ENCODE data around the gene RORC. TPM values are rescaled to one million over a fixed set of nuclear protein-coding genes. Genes with fewer than 3 reads are reported as not detected.

Gene RORC
- polyA plus RNA-seq, 1 of the 3 experiments (the other 2 are of a cell fraction): not detected

DNA sequence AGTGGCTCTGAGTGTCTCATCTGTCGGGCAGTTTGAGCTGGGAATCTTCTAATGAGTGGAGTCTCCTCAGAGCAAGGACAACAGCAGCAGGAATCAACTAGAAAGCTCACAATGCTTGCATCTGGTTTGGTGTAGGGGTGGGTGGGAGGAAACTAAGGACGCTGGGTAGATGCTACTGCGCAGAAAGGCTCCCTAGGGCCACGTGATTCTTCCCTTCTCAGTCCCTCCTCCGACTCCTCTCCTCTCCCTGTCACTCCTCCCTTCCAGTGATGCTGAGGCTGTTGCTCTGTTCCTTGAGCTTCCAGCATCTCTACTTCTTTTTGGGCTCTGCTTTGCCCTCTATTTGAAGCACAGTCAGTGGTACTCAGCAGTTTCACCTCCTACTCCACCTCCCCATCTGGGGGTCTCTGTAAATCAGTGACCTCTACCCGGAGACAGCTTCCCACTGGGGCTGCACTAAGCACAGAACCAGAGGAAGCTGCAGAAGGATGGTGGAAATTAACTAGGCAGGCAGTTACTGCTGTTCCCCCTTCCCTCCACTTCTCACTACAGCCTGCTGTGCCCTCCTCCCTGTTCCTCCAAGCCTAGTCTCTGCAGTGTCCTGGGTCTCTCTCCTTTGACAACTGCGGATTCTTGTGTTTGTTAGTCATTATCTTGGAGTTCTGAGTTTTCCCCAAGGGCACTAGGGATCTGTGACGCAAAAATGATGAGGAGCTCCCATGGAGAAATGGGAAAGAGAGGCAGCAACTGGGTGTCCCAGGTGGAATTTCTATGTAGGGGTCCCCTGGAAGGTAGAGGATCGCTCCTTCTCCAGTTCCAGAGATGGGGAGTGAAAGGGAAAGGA, 32.2 kb downstream of the RORC start (continued):
- TF ChIP-seq, protein P1, sequence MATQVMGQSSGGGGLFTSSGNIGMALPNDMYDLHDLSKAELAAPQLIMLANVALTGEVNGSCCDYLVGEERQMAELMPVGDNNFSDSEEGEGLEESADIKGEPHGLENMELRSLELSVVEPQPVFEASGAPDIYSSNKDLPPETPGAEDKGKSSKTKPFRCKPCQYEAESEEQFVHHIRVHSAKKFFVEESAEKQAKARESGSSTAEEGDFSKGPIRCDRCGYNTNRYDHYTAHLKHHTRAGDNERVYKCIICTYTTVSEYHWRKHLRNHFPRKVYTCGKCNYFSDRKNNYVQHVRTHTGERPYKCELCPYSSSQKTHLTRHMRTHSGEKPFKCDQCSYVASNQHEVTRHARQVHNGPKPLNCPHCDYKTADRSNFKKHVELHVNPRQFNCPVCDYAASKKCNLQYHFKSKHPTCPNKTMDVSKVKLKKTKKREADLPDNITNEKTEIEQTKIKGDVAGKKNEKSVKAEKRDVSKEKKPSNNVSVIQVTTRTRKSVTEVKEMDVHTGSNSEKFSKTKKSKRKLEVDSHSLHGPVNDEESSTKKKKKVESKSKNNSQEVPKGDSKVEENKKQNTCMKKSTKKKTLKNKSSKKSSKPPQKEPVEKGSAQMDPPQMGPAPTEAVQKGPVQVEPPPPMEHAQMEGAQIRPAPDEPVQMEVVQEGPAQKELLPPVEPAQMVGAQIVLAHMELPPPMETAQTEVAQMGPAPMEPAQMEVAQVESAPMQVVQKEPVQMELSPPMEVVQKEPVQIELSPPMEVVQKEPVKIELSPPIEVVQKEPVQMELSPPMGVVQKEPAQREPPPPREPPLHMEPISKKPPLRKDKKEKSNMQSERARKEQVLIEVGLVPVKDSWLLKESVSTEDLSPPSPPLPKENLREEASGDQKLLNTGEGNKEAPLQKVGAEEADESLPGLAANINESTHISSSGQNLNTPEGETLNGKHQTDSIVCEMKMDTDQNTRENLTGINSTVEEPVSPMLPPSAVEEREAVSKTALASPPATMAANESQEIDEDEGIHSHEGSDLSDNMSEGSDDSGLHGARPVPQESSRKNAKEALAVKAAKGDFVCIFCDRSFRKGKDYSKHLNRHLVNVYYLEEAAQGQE (IDR thresholded peaks at IDR 0.05; ENCODE audit: low read depth, low read length): no peak

DNA sequence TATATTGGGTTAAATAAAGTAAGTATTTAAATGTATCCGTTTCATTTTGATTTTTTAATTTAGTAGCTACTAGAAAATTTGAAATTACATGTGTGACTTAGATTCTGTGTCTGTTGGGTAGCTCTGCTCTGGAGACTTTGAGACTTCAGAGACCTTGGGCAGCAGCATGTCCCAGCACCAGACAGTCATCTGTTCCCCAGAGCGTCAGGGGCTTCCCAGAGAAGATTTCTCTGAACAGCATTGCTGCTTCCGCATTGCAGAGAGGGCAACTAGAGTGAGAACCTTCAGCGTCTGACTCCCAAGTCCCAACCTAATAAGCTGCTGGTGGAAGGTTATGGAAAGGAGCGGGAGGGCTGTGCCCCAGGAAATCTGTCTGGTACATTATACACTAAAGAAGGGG, 33.0 kb downstream of the RORC start:
- no peaks in the 10 kb centered on the region for H3K9me2 ChIP-seq
- TF ChIP-seq GATA2 (CRISPR knock-in tag; IDR thresholded peaks at IDR 0.05) (no peak), EZH2phosphoT487 (IDR thresholded peaks at IDR 0.05; ENCODE audit: borderline replicate concordance, low read depth) (no peak), TCF12 (IDR thresholded peaks at IDR 0.05) (no peak), MXI1 (IDR thresholded peaks at IDR 0.05; ENCODE audit: low read depth, low read length) (no peak), SMC3 (IDR thresholded peaks at IDR 0.05; ENCODE audit: low read depth, low read length) (no peak), ELF1 (IDR thresholded peaks at IDR 0.05) (no peak), GABPA (IDR thresholded peaks at IDR 0.05; ENCODE audit: low read depth) (no peak), RXRA (IDR thresholded peaks at IDR 0.05; ENCODE audit: borderline replicate concordance, low read depth) (no peak), NFIC (IDR thresholded peaks at IDR 0.05; ENCODE audit: borderline replicate concordance) (no peak), RFX5 (IDR thresholded peaks at IDR 0.05; ENCODE audit: low read length) (no peak), CHD2 (IDR thresholded peaks at IDR 0.05; ENCODE audit: low read length, partially characterized antibody) (no peak), RAD21 (IDR thresholded peaks at IDR 0.05; ENCODE audit: low read length) (no peak), FOSL2 (IDR thresholded peaks at IDR 0.05; ENCODE audit: borderline replicate concordance, low read depth) (no peak)
- TF ChIP-seq, protein P2, sequence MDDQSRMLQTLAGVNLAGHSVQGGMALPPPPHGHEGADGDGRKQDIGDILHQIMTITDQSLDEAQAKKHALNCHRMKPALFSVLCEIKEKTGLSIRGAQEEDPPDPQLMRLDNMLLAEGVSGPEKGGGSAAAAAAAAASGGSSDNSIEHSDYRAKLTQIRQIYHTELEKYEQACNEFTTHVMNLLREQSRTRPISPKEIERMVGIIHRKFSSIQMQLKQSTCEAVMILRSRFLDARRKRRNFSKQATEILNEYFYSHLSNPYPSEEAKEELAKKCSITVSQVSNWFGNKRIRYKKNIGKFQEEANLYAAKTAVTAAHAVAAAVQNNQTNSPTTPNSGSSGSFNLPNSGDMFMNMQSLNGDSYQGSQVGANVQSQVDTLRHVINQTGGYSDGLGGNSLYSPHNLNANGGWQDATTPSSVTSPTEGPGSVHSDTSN (IDR thresholded peaks at IDR 0.05): no peak
- TF ChIP-seq, protein P3, sequence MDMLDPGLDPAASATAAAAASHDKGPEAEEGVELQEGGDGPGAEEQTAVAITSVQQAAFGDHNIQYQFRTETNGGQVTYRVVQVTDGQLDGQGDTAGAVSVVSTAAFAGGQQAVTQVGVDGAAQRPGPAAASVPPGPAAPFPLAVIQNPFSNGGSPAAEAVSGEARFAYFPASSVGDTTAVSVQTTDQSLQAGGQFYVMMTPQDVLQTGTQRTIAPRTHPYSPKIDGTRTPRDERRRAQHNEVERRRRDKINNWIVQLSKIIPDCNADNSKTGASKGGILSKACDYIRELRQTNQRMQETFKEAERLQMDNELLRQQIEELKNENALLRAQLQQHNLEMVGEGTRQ (IDR thresholded peaks at IDR 0.05; ENCODE audit: borderline replicate concordance, low read depth, low read length): no peak
- TF ChIP-seq, protein P4, sequence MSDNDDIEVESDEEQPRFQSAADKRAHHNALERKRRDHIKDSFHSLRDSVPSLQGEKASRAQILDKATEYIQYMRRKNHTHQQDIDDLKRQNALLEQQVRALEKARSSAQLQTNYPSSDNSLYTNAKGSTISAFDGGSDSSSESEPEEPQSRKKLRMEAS (IDR thresholded peaks at IDR 0.05; ENCODE audit: low read depth): no peak
- no peaks in the 10 kb centered on the region for H3F3A ChIP-seq (replicated peaks; ENCODE audit: insufficient read depth)
- H2AFZ ChIP-seq (ENCODE audit: low read depth): no peak overlapping the region
- peaks cover 0 to 23% of the 10 kb centered on the region in 2 experiments; a peak in 2 of 4 replicates for H3K4me1 ChIP-seq (ENCODE audit: control insufficient read depth in 1 of 2, insufficient read depth in 2 of 2, low read depth in 1 of 2, low read length in 1 of 2)
- H3K79me2 ChIP-seq (ENCODE audit: insufficient read depth): no peaks in the 10 kb centered on the region
- no peak for DNase-seq
- H3K4me3 ChIP-seq (ENCODE audit: low read depth in 2 of 2, low read length in 1 of 2): no peak overlapping the region
- no peak overlapping the region for H3K27ac ChIP-seq (ENCODE audit: low read depth in 2 of 2, low read length in 1 of 2)
- no peaks in the 10 kb centered on the region for H3K9me3 ChIP-seq
- H3K4me2 ChIP-seq: no peak overlapping the region
- H4K20me1 ChIP-seq (ENCODE audit: insufficient read depth): no peaks in the 10 kb centered on the region
- no peak overlapping the region for H3K9ac ChIP-seq
- H3K27me3 ChIP-seq (ENCODE audit: insufficient read depth): peaks cover 25% of the 10 kb centered on the region; the same call in 1 of the 2 replicates
- CTCF ChIA-PET: interaction anchor here (1.1 to 2.3 kb wide), 5 partner anchors 9 to 38 kb away, joined by 3 to 8 read pairs (median 4); partner anchors contain the start of gene TDRKH
- WGBS (ENCODE audit: low lambda C conversion rate): 73% methylated on average over 5 of the region's 5 CpGs
- peaks cover 0 to 4% of the 10 kb centered on the region in 2 experiments for H3K36me3 ChIP-seq (replicated peaks in 1 of 2; ENCODE audit: control insufficient read depth in 1 of 2, insufficient read depth in 2 of 2, low read length in 1 of 2)
- POLR2A ChIA-PET: no interaction called here

Data from SK-N-SH (cell line).